Measurements from ENCODE around the gene CDK8.

The CDK8 gene

DNA sequence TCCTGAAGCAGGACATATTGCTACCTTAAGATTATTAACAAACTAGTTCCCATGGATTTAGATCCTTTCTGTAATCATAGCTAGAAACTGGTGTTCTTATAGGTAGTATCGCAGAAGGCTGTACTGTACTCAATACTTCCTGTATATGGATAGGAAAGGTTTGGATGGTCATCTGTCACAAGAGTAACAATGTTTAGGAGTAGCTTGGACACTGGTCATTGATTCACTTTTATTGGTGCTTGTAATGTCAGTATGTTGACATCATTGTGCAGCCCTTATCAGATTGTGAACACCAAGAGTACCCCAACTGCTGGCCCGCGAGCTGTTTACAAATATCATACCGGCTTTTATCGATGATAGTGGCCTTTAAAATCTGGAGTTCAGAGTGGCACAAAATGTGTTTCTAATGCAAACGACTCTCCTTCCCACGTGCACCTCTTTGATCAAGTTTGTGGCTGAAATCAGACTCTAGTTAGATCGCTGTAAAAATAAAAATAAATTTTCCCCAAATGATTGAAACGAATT lies 605 bp upstream of the CDK8 start:
- Histone ChIP-seq H3K9ac (ENCODE audit: low read length in 2 of 2) (no peak overlapping the region), H3K4me3 (ENCODE audit: low read length in 2 of 2) (peak overlapping the region; percentile 86 to 90), H3K4me1 (ENCODE audit: control insufficient read depth, insufficient read depth, low read length) (no peaks in the 10 kb centered on the region), H3K27ac (ENCODE audit: low read length) (peak overlapping the region; percentile 80), H3K36me3 (ENCODE audit: control insufficient read depth in 2 of 2, insufficient read depth in 2 of 2, low read length in 2 of 2) (no peaks in the 10 kb centered on the region), H3K27me3 (ENCODE audit: control insufficient read depth in 1 of 2, insufficient read depth in 2 of 2, low read length in 2 of 2) (no peaks in the 10 kb centered on the region), H3K9me3 (ENCODE audit: control insufficient read depth in 2 of 2, low read length in 2 of 2) (no peaks in the 10 kb centered on the region)

DNA sequence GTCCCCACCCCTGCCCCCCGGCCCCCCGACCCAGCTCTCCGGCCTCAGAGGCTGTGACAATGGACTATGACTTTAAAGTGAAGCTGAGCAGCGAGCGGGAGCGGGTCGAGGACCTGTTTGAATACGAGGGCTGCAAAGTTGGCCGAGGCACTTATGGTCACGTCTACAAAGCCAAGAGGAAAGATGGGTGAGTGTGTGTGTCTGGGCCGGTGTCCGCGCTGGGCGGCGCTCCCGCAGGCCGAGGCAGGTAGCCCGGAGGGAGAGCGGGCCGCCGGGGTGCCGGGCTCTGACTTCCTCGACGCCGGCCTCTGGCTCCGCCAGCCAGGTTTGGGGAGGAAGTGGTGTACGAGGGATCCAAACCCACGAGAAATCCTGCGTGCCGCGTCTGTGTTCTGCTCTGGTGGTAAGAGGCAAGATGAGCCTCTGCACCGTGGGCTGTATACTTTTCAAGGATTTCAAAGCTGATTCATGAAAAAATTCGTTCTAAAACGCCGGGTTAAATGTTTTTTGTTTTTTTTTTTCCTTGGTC lies 718 bp downstream of the CDK8 start:
- Histone ChIP-seq H3K4me1 (ENCODE audit: control insufficient read depth, insufficient read depth, low read length) (no peaks in the 10 kb centered on the region), H3K27me3 (ENCODE audit: control insufficient read depth in 1 of 2, insufficient read depth in 2 of 2, low read length in 2 of 2) (no peaks in the 10 kb centered on the region), H3K4me3 (ENCODE audit: low read length in 2 of 2) (peak overlapping the region; percentile 86 to 90), H3K27ac (ENCODE audit: low read length) (peak overlapping the region; percentile 80), H3K9ac (ENCODE audit: low read length in 2 of 2) (peak overlapping the region; percentile 74 to 86), H3K36me3 (ENCODE audit: control insufficient read depth in 2 of 2, insufficient read depth in 2 of 2, low read length in 2 of 2) (no peaks in the 10 kb centered on the region), H3K9me3 (ENCODE audit: control insufficient read depth in 2 of 2, low read length in 2 of 2) (no peaks in the 10 kb centered on the region)

DNA sequence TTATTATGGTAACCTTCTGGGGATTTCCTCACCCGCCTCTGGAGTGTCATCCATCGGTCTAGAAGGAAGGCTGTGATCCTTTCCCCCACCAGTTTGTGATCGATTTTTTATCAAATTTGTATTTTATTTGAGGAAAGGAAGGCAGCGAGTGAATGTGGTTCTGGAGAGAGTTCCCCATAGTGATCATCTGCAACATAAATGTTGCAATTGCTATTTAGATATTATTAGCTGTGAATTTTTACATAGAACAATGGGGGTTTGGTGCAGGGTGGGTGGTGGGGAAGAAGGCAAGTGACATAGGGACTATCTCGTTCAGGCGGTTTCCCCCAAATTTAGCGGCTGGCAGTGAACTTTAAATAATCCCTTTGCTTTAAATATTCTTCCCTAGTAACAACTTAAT lies 1.2 kb downstream of the CDK8 start:
- no peaks in the 10 kb centered on the region for H3K27me3 ChIP-seq (ENCODE audit: control insufficient read depth in 1 of 2, insufficient read depth in 2 of 2, low read length in 2 of 2)
- H3K27ac ChIP-seq (ENCODE audit: low read length): peak overlapping the region; percentile 80
- peak overlapping the region; percentile 86 to 90 for H3K4me3 ChIP-seq (ENCODE audit: low read length in 2 of 2)
- no peaks in the 10 kb centered on the region for H3K9me3 ChIP-seq (ENCODE audit: control insufficient read depth in 2 of 2, low read length in 2 of 2)
- no peaks in the 10 kb centered on the region for H3K4me1 ChIP-seq (ENCODE audit: control insufficient read depth, insufficient read depth, low read length)
- no peaks in the 10 kb centered on the region for H3K36me3 ChIP-seq (ENCODE audit: control insufficient read depth in 2 of 2, insufficient read depth in 2 of 2, low read length in 2 of 2)
- H3K9ac ChIP-seq (ENCODE audit: low read length in 2 of 2): peak overlapping the region; percentile 74 to 86

DNA sequence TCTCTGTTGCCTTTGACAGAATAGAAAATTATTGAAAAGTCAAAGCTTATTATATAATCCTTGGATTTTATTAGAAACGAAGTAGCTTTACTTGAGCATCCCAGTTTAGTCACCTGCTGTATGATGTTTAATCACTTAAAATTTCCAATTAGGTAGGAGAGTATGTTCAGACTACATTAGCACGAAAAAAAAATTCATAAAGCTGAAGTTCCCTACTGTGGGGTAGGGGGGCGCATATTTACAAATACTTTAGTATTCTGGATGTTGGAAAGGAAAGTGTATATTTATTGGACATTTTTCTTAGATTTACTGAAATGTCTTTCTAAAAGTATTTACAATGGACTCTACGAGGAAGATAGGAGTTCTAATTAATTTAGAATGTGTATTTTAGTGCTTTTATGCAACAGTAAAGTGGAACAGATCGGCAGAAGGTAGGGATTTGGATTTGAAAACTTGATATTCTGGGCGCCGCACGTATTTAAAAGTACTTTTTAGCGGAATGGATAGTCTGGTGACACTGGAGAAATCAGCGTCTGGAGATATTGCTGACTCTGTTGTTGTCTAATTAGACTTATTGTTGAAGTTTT lies 1.9 kb downstream of the CDK8 start:
- Histone ChIP-seq H3K9me3 (ENCODE audit: control insufficient read depth in 2 of 2, low read length in 2 of 2) (no peaks in the 10 kb centered on the region), H3K4me1 (ENCODE audit: control insufficient read depth, insufficient read depth, low read length) (no peaks in the 10 kb centered on the region), H3K36me3 (ENCODE audit: control insufficient read depth in 2 of 2, insufficient read depth in 2 of 2, low read length in 2 of 2) (no peaks in the 10 kb centered on the region), H3K27me3 (ENCODE audit: control insufficient read depth in 1 of 2, insufficient read depth in 2 of 2, low read length in 2 of 2) (no peaks in the 10 kb centered on the region), H3K27ac (ENCODE audit: low read length) (no peak overlapping the region), H3K9ac (ENCODE audit: low read length in 2 of 2) (peak overlapping the region; percentile 74 to 86), H3K4me3 (ENCODE audit: low read length in 2 of 2) (peak overlapping the region; percentile 86 to 90)

DNA sequence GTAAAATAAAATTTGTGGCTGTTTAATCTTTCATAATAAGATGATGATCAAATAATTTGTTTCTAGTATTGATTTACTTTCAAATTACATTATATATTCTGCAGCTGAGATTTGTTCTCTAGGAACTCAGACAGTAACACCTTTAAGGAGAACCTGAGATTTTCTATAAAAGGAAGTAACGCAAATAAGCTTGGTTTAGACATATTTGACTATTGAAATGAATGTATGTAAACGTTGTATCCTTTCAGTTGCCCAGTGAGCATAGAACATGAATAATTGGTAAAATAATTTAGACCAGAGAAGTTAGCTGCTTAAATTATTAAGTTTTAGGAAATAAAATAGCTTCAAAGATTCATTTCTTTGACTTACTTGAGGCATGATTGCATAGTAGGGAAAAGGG lies 3.1 kb downstream of the CDK8 start:
- H3K27ac ChIP-seq (ENCODE audit: low read length): no peak overlapping the region
- peak overlapping the region in 1 of 2 donors; percentile 46 for H3K9ac ChIP-seq (ENCODE audit: low read length in 2 of 2)
- no peaks in the 10 kb centered on the region for H3K27me3 ChIP-seq (ENCODE audit: control insufficient read depth in 1 of 2, insufficient read depth in 2 of 2, low read length in 2 of 2)
- no peaks in the 10 kb centered on the region for H3K4me1 ChIP-seq (ENCODE audit: control insufficient read depth, insufficient read depth, low read length)
- H3K9me3 ChIP-seq (ENCODE audit: control insufficient read depth in 2 of 2, low read length in 2 of 2): no peaks in the 10 kb centered on the region
- H3K4me3 ChIP-seq (ENCODE audit: low read length in 2 of 2): peak overlapping the region in 1 of 2 donors; percentile 23
- no peaks in the 10 kb centered on the region for H3K36me3 ChIP-seq (ENCODE audit: control insufficient read depth in 2 of 2, insufficient read depth in 2 of 2, low read length in 2 of 2)

DNA sequence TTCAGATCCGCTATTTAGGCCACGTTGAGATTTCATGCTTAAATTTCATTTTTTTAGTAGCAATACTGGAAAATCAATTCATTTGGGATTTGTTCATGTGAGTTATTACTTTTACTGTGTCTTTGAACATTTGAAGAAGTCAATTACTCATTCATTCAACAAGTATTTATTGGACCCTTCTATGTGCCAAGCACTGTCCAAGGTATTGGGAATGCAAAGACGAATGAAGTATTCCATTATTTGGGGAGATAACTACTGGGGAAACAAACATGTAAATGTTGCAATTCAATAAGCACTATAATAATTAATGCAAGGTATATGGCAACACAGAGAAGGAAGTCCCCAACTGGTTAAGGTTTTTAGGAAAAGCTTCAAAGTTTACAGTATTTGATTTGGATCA lies 5.7 kb downstream of the CDK8 start:
- no peak overlapping the region for H3K27ac ChIP-seq (ENCODE audit: low read length)
- no peak overlapping the region for H3K4me3 ChIP-seq (ENCODE audit: low read length in 2 of 2)
- no peaks in the 10 kb centered on the region for H3K36me3 ChIP-seq (ENCODE audit: control insufficient read depth in 2 of 2, insufficient read depth in 2 of 2, low read length in 2 of 2)
- no peak overlapping the region for H3K9ac ChIP-seq (ENCODE audit: low read length in 2 of 2)
- no peaks in the 10 kb centered on the region for H3K4me1 ChIP-seq (ENCODE audit: control insufficient read depth, insufficient read depth, low read length)
- no peaks in the 10 kb centered on the region for H3K9me3 ChIP-seq (ENCODE audit: control insufficient read depth in 2 of 2, low read length in 2 of 2)
- no peaks in the 10 kb centered on the region for H3K27me3 ChIP-seq (ENCODE audit: control insufficient read depth in 1 of 2, insufficient read depth in 2 of 2, low read length in 2 of 2)

DNA sequence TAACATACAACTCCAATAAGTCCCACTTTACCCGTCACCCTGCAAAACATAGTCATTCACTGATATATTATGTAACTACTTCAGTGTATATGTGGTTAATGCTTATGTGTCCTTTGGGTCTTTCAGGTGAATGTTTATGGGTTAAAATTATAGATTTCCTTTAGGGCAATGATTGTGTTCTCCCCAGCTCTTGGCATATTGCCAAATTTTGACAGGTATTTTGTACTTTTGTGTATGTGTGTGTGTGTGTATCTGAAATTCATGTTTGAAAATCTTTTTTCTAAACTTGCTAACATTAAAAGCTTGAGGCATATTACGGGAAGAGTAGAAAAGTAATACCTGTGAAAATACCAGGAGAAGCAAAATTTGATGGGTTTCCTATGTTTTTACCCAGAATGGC lies 8.2 kb downstream of the CDK8 start:
- Histone ChIP-seq H3K27ac (ENCODE audit: low read length) (no peak overlapping the region), H3K4me3 (ENCODE audit: low read length in 2 of 2) (no peak overlapping the region), H3K9me3 (ENCODE audit: control insufficient read depth in 2 of 2, low read length in 2 of 2) (no peaks in the 10 kb centered on the region), H3K9ac (ENCODE audit: low read length in 2 of 2) (no peak overlapping the region), H3K27me3 (ENCODE audit: control insufficient read depth in 1 of 2, insufficient read depth in 2 of 2, low read length in 2 of 2) (no peaks in the 10 kb centered on the region), H3K4me1 (ENCODE audit: control insufficient read depth, insufficient read depth, low read length) (no peaks in the 10 kb centered on the region), H3K36me3 (ENCODE audit: control insufficient read depth in 2 of 2, insufficient read depth in 2 of 2, low read length in 2 of 2) (no peaks in the 10 kb centered on the region)

DNA sequence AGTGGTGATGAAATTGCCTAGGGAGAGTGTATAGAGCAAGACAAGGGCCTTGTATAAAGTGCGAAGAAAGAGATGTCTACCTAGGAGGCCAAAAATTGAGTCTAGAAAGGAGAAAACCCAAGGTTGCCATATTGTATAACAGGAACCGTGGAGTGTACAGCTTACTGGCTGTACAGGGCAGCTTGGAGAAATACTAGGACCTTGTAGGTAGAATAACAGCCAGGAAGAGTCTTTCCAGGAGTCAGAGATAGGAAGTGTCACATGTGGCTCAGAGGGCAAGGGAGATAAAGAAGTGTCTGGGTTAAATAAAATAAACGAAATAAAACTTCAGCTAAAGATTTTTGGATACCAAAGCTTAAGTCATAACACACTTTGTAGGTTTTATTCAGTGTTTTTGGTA lies 12.4 kb downstream of the CDK8 start:
- Histone ChIP-seq H3K36me3 (ENCODE audit: control insufficient read depth in 2 of 2, insufficient read depth in 2 of 2, low read length in 2 of 2) (no peaks in the 10 kb centered on the region), H3K27me3 (ENCODE audit: control insufficient read depth in 1 of 2, insufficient read depth in 2 of 2, low read length in 2 of 2) (no peaks in the 10 kb centered on the region), H3K9ac (ENCODE audit: low read length in 2 of 2) (no peak overlapping the region), H3K4me1 (ENCODE audit: control insufficient read depth, insufficient read depth, low read length) (peaks cover 3% of the 10 kb centered on the region), H3K4me3 (ENCODE audit: low read length in 2 of 2) (no peak overlapping the region), H3K27ac (ENCODE audit: low read length) (no peak overlapping the region), H3K9me3 (ENCODE audit: control insufficient read depth in 2 of 2, low read length in 2 of 2) (no peaks in the 10 kb centered on the region)

DNA sequence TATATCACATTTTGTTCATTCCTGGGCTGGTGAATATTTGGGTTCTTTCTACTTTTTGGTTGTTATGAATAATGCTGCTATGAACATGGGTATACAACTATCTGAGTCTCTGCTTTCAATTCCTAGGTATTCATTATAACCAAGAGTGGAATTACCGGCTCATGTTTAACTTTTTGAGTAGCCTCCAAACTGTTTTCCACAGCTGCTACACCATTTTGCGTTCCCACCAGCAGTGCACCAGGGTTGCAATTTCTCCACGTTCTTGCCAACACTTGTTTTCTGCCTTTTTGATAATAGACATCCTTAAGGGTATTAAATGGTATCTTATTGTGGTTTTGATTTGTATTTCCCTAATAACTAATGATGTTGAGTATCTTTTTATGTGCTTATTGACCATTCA lies 16.8 kb downstream of the CDK8 start:
- no peak overlapping the region for H3K27ac ChIP-seq (ENCODE audit: low read length)
- H3K27me3 ChIP-seq (ENCODE audit: control insufficient read depth in 1 of 2, insufficient read depth in 2 of 2, low read length in 2 of 2): no peaks in the 10 kb centered on the region
- H3K4me3 ChIP-seq (ENCODE audit: low read length in 2 of 2): no peak overlapping the region
- no peaks in the 10 kb centered on the region for H3K9me3 ChIP-seq (ENCODE audit: control insufficient read depth in 2 of 2, low read length in 2 of 2)
- H3K9ac ChIP-seq (ENCODE audit: low read length in 2 of 2): no peak overlapping the region
- H3K36me3 ChIP-seq (ENCODE audit: control insufficient read depth in 2 of 2, insufficient read depth in 2 of 2, low read length in 2 of 2): no peaks in the 10 kb centered on the region
- peaks cover 3% of the 10 kb centered on the region for H3K4me1 ChIP-seq (ENCODE audit: control insufficient read depth, insufficient read depth, low read length)

DNA sequence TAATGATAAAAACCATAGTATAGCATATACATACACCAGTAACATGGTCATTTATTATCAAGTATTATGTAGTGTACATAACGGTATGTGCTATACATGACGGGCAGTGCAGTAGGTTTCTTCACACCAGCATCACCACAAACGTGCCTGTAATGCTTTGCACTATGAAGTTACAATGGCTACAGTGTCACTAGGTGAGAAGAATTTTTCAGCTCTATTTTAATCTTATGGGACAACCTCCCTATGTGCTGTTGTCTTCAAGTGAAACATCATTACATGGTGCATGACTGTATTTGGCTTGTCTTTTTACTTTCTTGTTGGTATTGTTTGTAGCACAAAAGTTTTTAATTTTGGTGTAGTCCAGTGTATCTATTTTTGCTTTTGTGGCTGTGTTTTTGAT lies 18.7 kb downstream of the CDK8 start:
- H3K9ac ChIP-seq (ENCODE audit: low read length in 2 of 2): no peak overlapping the region
- H3K27me3 ChIP-seq (ENCODE audit: control insufficient read depth in 1 of 2, insufficient read depth in 2 of 2, low read length in 2 of 2): no peaks in the 10 kb centered on the region
- H3K36me3 ChIP-seq (ENCODE audit: control insufficient read depth in 2 of 2, insufficient read depth in 2 of 2, low read length in 2 of 2): no peaks in the 10 kb centered on the region
- no peaks in the 10 kb centered on the region for H3K9me3 ChIP-seq (ENCODE audit: control insufficient read depth in 2 of 2, low read length in 2 of 2)
- peaks cover 3% of the 10 kb centered on the region for H3K4me1 ChIP-seq (ENCODE audit: control insufficient read depth, insufficient read depth, low read length)
- H3K27ac ChIP-seq (ENCODE audit: low read length): no peak overlapping the region
- no peak overlapping the region for H3K4me3 ChIP-seq (ENCODE audit: low read length in 2 of 2)

DNA sequence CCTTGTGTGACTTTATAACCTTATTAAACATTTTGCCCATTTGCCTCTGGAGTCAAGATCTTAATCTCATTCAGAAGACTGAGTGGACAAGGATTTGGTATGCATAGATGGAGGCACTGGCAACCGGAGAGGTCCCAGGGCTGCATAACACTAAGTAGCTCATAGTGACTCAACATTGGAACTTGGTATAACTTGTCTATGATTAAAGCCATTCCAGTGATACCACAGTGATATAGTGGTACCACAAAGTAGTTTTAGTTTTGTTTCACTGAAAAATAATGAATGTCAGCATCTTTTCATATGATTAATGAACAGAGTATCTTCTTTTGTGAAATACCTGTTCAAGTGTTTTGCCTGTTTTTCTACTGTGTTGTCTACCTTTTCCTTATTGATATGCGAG lies 26.4 kb downstream of the CDK8 start:
- H3K9me3 ChIP-seq (ENCODE audit: control insufficient read depth in 2 of 2, low read length in 2 of 2): no peaks in the 10 kb centered on the region
- H3K27me3 ChIP-seq (ENCODE audit: control insufficient read depth in 1 of 2, insufficient read depth in 2 of 2, low read length in 2 of 2): no peaks in the 10 kb centered on the region
- H3K4me1 ChIP-seq (ENCODE audit: control insufficient read depth, insufficient read depth, low read length): no peaks in the 10 kb centered on the region
- H3K9ac ChIP-seq (ENCODE audit: low read length in 2 of 2): no peak overlapping the region
- no peak overlapping the region for H3K27ac ChIP-seq (ENCODE audit: low read length)
- H3K4me3 ChIP-seq (ENCODE audit: low read length in 2 of 2): no peak overlapping the region
- H3K36me3 ChIP-seq (ENCODE audit: control insufficient read depth in 2 of 2, insufficient read depth in 2 of 2, low read length in 2 of 2): peaks cover 3 to 5% of the 10 kb centered on the region in 2 donors
